HG03460 (cell line): ENCODE measurements around the gene NANS.

Experiments
- ATAC-seq: cut with Tn5 transposase; IDR thresholded peaks from one replicate; pipeline ENCODE4 v1.9.1; 2021; ENCODE audit not compliant: unreplicated experiment

Gene NANS

DNA sequence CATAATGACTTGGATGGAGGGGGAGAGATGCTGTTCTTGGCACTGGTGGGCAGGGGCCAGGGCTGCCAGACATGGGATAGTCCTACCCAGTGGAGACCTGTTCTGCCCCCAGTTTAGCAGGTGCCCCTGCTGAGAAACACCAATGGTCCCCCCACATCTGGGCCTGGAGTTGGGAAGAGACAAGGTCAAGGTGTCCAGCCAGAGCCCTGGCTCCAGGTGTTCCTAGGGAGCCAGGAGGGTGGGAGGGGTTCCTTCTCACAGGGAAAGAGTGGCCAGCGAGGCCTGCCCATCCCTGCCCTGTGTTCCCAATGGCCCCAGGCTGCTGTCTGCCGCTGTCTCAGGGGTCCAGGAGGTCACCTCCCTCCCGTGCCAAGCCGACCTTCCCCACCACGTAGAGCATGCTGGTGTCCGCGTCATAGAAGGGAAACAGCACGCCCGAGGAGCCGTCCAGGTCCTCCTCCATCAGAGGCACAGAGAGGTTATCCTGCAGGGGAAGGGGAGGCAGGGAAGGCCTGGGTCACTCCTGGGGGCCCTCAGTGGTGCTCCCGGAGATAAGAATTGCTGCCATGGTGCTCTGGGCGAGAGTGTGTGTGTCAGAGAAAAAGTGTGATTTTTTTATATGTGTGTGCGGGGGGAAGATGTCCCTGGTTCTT lies 74.2 kb downstream of the NANS start:
- no peak for ATAC-seq

- ATAC-seq = no peak
These were observed 75.6 kb downstream of the NANS start for GRCh38 chr9:98132158-98132557.
